Endothelial cell of umbilical vein (primary cell): ENCODE results near the gene ARRB1. TPM values are rescaled to one million over a fixed set of nuclear protein-coding genes. Genes with fewer than 3 reads are reported as not detected.

Experiments
- BruUV-seq: library from RNA; stranded (reverse); fragments of 400-500 nt; replicated peaks from 2 replicates; lab custom pipeline; 2021; lab: Mats Ljungman, UMichigan
- CTCF ChIA-PET: fragments of 300-600, 350-600 bp; sonication (Branson Sonifier 250); formaldehyde crosslinking; loops from one replicate; lab custom pipeline; 2021; ENCODE audit warnings: antibody characterized with exemption, inconsistent platforms; lab: Charles Lee
- POLR2A ChIA-PET: fragments of 300-600, 350-600 bp; sonication (Branson Sonifier 250); formaldehyde crosslinking; loops from one replicate; lab custom pipeline; 2021; ENCODE audit warnings: antibody characterized with exemption, inconsistent platforms; lab: Charles Lee
- DNase-seq: peaks from one replicate; pipeline ENCODE4 v3.0.0-alpha.2; 2011; ENCODE audit warnings: low read depth, low spot score
- FAIRE-seq: peaks from 2 replicates; lab custom pipeline; 2011; peaks lifted over from hg19 to GRCh38; lab: Jason Lieb, UNC
- H2AFZ ChIP-seq: 2 replicates; pipeline ENCODE4 v1.6.0; 2012; ENCODE audit warnings: low read depth, low read length, control low read depth, inconsistent platforms
- H3K27ac ChIP-seq: 2 replicates; pipeline ENCODE4 v1.5.1; 2011; ENCODE audit warnings: low read depth, mild to moderate bottlenecking, control low read depth, low read length, moderate library complexity; ENCODE audit not compliant: insufficient read depth
- H3K27me3 ChIP-seq, 2 experiments: 2 replicates each; pipeline versions ENCODE4 v1.6.0 to v1.6.1; 2011; ENCODE audit warnings: low read length in 2 of 2, mixed read lengths in 1 of 2; ENCODE audit not compliant: control insufficient read depth in 2 of 2, insufficient read depth in 2 of 2
- H3K36me3 ChIP-seq, 2 experiments: 2 replicates in 1 of 2; 3 replicates in 1 of 2; pipeline ENCODE4 v1.5.1; 2011; ENCODE audit warnings: low read length in 2 of 2, mild to moderate bottlenecking in 1 of 2, moderate library complexity in 1 of 2; ENCODE audit not compliant: control insufficient read depth in 2 of 2, insufficient read depth in 2 of 2; ENCODE audit errors: extremely low read depth in 1 of 2
- H3K4me1 ChIP-seq: 3 replicates; pipeline ENCODE4 v1.5.1; 2011; ENCODE audit warnings: mild to moderate bottlenecking, low read length; ENCODE audit not compliant: control insufficient read depth, insufficient read depth; ENCODE audit errors: extremely low read depth
- H3K4me2 ChIP-seq: 2 replicates; pipeline ENCODE4 v1.6.1; 2011; ENCODE audit warnings: low read length, control low read depth, mixed read lengths; ENCODE audit not compliant: insufficient read depth
- H3K4me3 ChIP-seq, 3 experiments: fragments of 200-600 bp in 1 of 3; sonication (generic), shearing (Covaris generic) in 1 of 3; replicated peaks in 1 of 3; 2 replicates each; pipeline ENCODE4 v1.5.1; 2011 to 2016; ENCODE audit warnings: control low read depth in 3 of 3, low read length in 3 of 3, mild to moderate bottlenecking in 2 of 3, inconsistent platforms in 1 of 3, low read depth in 1 of 3, moderate library complexity in 1 of 3; ENCODE audit not compliant: insufficient read depth in 1 of 3
- H3K79me2 ChIP-seq: 2 replicates; pipeline ENCODE4 v1.6.0; 2012; ENCODE audit warnings: low read length, inconsistent platforms; ENCODE audit not compliant: control insufficient read depth, insufficient read depth
- H3K9ac ChIP-seq: replicated peaks from 2 replicates; pipeline ENCODE3; 2011; ENCODE audit warnings: low read length, control low read depth; ENCODE audit not compliant: insufficient read depth; ENCODE audit errors: extremely low read depth
- H3K9me1 ChIP-seq: replicated peaks from 3 replicates; pipeline ENCODE4 v1.6.0; 2011; ENCODE audit warnings: mild to moderate bottlenecking, low read length; ENCODE audit not compliant: control insufficient read depth, insufficient read depth; ENCODE audit errors: extremely low read depth
- H3K9me3 ChIP-seq: replicated peaks from 2 replicates; pipeline ENCODE4 v1.5.1; 2012; ENCODE audit warnings: low read length, inconsistent platforms; ENCODE audit not compliant: control insufficient read depth, insufficient read depth
- H4K20me1 ChIP-seq: replicated peaks from 2 replicates; pipeline ENCODE3; 2011; ENCODE audit warnings: mild to moderate bottlenecking, low read length; ENCODE audit not compliant: control insufficient read depth, insufficient read depth; ENCODE audit errors: extremely low read depth
- EZH2 ChIP-seq: IDR thresholded peaks from 2 replicates; pipeline ENCODE4 v1.6.1; 2012; ENCODE audit warnings: borderline replicate concordance, low read depth, mild to moderate bottlenecking, moderate library complexity, low read length, inconsistent platforms; ENCODE audit not compliant: severe bottlenecking
- FOS ChIP-seq: IDR thresholded peaks from 2 replicates; pipeline ENCODE4 v1.6.1; 2011; ENCODE audit warnings: mild to moderate bottlenecking, low read length, moderate library complexity, borderline replicate concordance; ENCODE audit not compliant: insufficient read depth
- GATA2 ChIP-seq: IDR thresholded peaks from 2 replicates; pipeline ENCODE4 v1.7.0; 2011; ENCODE audit warnings: low read depth, mild to moderate bottlenecking, moderate library complexity, mixed read lengths, low read length; ENCODE audit not compliant: insufficient read length, insufficient read depth
- JUN ChIP-seq: IDR thresholded peaks from 2 replicates; pipeline ENCODE4 v1.6.1; 2011; ENCODE audit warnings: borderline replicate concordance, low read depth; ENCODE audit not compliant: insufficient read length, insufficient read depth
- MYC ChIP-seq: IDR thresholded peaks from one replicate; pipeline ENCODE4 v1.6.1; 2011; ENCODE audit warnings: mild to moderate bottlenecking, low read depth, low read length
- POLR2A ChIP-seq: IDR thresholded peaks from 2 replicates; pipeline ENCODE4 v1.6.1; 2012; ENCODE audit warnings: low read depth, mild to moderate bottlenecking, control low read depth, low read length
- POLR2AphosphoS5 ChIP-seq: IDR thresholded peaks from 2 replicates; pipeline ENCODE4 v1.6.1; 2012; ENCODE audit warnings: low read depth, mild to moderate bottlenecking, control low read depth, low read length, moderate library complexity; ENCODE audit not compliant: insufficient read depth
- dilution Hi-C: fragments of 300-500 bp; cut with MboI; formaldehyde crosslinking; loops from one replicate; pipeline ENCODE4 v1.15.0; 2019; ENCODE audit warnings: low sequenced_read_pairs; ENCODE audit not compliant: extremely low pct_ligation_motif_present
- intact Hi-C: fragments of 100-400 bp; cut with micrococcal nuclease; formaldehyde crosslinking; loops from one replicate; pipeline ENCODE4 v1.10.0; 2022
- polyA plus RNA-seq, 4 experiments: library from polyadenylated mRNA; depleted of rRNA in 3 of 4; stranded (reverse) in 3 of 4; unstranded in 1 of 4; fragments of >200 nt; gene quantifications; 2 replicates each; pipeline versions ENCODE4 v1.2.1 to v1.2.3, GENCODE V29; 2011 to 2012; ENCODE audit warnings: missing spikeins in 1 of 4
- total RNA-seq: library from RNA; stranded (reverse); gene quantifications from 2 replicates; pipeline ENCODE4 v1.2.3, GENCODE V29; 2021
- TF ChIP-seq, protein P1 (sequence below), 2 donors: IDR thresholded peaks; 1 replicate in 1 of 2; 2 replicates in 1 of 2; pipeline ENCODE4 v1.5.1; 2011; ENCODE audit warnings: low read length in 2 of 2, mild to moderate bottlenecking in 2 of 2, moderate library complexity in 2 of 2, control low read depth in 1 of 2, inconsistent platforms in 1 of 2, low read depth in 1 of 2; ENCODE audit not compliant: insufficient read depth in 1 of 2; ENCODE audit errors: extremely low read depth in 1 of 2
- TF ChIP-seq, protein P2 (sequence below): IDR thresholded peaks from 2 replicates; pipeline ENCODE4 v1.6.1; 2011; ENCODE audit not compliant: insufficient read depth, insufficient read length

Gene ARRB1
- total and polyA plus RNA-seq, 2 donors (not counting 3 experiments of a cell fraction or from before 2014, with no cell fraction given), result 63.9 to 92.6 TPM

DNA sequence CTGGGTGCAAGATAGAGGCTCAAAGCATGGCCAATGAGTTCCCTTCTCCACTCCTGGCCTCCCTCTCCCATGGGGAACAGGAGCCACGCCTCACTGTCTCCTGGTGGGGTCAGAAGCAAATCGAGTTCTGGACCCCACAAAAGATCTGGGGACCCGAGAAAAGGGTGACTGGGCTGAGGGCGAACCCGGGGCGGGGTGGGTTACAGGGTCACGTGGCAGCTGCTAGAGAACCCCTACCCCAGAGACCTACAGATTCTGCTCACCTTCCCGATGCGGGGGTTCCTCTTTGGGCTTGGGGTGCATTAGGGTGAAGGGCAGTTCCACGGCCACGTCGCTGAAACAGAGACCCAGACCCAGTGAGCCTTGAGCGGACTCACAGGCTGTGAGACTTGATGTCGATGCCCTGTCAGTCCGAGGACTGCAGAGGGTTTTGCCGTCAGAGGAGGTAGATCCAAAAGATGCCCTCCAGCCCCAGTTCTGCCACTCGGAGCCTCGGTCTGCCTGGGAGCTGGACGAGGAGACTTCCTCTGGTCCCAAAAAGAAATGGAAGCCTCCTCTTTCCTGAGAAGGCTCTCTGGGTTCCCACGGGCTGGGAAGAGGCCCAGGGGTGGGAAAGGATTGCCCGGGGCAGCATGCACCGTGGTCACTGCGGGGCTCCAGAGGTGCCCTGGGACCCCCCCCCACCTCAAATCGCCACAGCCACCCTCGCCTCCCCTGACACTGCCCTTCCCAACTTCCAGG lies 82.7 kb downstream of the ARRB1 start:
- BruUV-seq, result no TSS peak

More for the DNA sequence above, 82.7 kb downstream of the ARRB1 start:
- dilution Hi-C loops (no loop called here), intact Hi-C loops (no loop called here)
- peaks cover 2 to 61% of the 10 kb centered on the region in 2 experiments for H3K36me3 ChIP-seq
- H3K9me1 ChIP-seq, result no peaks in the 10 kb centered on the region
- no peaks in the 10 kb centered on the region for H3K4me1 ChIP-seq
- FAIRE-seq (no peak), DNase-seq (no peak)
- H3K27me3 ChIP-seq, result no peaks in the 10 kb centered on the region
- no peaks in the 10 kb centered on the region for H3K79me2 ChIP-seq
- no peaks in the 10 kb centered on the region for H4K20me1 ChIP-seq
- H3K9me3 ChIP-seq, result no peaks in the 10 kb centered on the region
- CTCF ChIA-PET, result interaction anchor here (0.5 to 3.2 kb wide), 3 partner anchors 11 to 242 kb away, joined by 3 to 15 read pairs (median 3); no protein-coding TSS in a partner anchor
- H3K9ac ChIP-seq, result no peak overlapping the region
- POLR2A ChIA-PET, result no interaction called here
- H2AFZ ChIP-seq, result no peak overlapping the region
- no peak overlapping the region for H3K4me2 ChIP-seq
- TF ChIP-seq EZH2 (no peak), MYC (no peak), JUN (no peak), POLR2AphosphoS5 (no peak), GATA2 (no peak), FOS (no peak), POLR2A (no peak)
- TF ChIP-seq, protein P1, sequence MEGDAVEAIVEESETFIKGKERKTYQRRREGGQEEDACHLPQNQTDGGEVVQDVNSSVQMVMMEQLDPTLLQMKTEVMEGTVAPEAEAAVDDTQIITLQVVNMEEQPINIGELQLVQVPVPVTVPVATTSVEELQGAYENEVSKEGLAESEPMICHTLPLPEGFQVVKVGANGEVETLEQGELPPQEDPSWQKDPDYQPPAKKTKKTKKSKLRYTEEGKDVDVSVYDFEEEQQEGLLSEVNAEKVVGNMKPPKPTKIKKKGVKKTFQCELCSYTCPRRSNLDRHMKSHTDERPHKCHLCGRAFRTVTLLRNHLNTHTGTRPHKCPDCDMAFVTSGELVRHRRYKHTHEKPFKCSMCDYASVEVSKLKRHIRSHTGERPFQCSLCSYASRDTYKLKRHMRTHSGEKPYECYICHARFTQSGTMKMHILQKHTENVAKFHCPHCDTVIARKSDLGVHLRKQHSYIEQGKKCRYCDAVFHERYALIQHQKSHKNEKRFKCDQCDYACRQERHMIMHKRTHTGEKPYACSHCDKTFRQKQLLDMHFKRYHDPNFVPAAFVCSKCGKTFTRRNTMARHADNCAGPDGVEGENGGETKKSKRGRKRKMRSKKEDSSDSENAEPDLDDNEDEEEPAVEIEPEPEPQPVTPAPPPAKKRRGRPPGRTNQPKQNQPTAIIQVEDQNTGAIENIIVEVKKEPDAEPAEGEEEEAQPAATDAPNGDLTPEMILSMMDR (IDR thresholded peaks at IDR 0.05; ENCODE audit: extremely low read depth in 1 of 2, insufficient read depth in 1 of 2, low read depth in 1 of 2, low read length in 2 of 2), result no peak
- TF ChIP-seq, protein P2, sequence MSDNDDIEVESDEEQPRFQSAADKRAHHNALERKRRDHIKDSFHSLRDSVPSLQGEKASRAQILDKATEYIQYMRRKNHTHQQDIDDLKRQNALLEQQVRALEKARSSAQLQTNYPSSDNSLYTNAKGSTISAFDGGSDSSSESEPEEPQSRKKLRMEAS, result no peak
- no peak overlapping the region for H3K4me3 ChIP-seq
- H3K27ac ChIP-seq, result no peak overlapping the region
